HG02970 (cell line): ENCODE results near the gene GALNT2.

ENCODE experiments used
- ATAC-seq: cut with Tn5 transposase; IDR thresholded peaks from one replicate; pipeline ENCODE4 v1.9.1; 2021; ENCODE audit warnings: mild to moderate bottlenecking, moderate library complexity, moderate number of reproducible peaks; ENCODE audit not compliant: unreplicated experiment, low FRiP score

The GALNT2 gene

DNA sequence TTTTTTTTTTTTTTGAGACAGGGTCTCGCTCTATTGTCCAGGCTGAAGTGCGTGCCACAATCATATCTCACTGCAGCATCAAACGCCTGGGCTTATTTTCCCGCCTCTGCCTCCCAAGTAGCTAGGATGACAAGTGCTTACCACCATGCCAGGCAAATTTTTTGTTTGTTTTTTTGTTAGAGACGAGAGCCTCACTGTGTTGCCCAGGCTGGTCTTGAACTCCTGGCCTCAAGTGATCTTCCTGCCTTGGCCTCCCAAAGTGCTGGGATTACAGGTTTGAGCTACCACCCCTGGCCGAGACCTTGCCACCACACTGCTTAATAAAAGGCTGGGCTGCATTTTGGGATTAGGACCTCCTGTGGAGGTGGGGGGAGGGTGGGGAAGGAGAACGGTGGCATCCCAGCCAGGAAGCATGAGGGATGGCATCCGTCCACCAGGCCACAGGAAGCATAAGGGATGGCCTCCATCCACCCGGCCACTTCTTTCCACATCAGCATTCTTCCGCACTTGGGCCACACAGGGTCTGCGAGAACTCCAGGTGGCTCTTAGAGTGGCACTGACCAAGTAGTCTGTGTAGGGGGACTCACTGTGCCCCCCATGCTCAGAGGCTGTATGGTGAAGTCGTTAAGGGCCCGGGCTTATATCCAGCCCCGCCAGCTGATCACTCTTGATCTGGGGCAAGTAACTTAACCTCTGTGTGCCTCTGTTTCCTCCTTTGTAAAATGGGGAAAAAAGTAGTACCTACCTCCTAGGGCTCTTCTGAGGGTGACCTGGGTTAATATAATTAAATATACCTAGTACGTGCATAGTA, 75.0 kb downstream of the GALNT2 start:
- ATAC-seq = no peak

GRCh38 chr1:230142608-230143210, 75.7 kb downstream of the GALNT2 start:
- no peak for ATAC-seq

- ATAC-seq = no peak
Measured at GRCh38 chr1:230143534-230143933, 76.5 kb downstream of the GALNT2 start.

DNA sequence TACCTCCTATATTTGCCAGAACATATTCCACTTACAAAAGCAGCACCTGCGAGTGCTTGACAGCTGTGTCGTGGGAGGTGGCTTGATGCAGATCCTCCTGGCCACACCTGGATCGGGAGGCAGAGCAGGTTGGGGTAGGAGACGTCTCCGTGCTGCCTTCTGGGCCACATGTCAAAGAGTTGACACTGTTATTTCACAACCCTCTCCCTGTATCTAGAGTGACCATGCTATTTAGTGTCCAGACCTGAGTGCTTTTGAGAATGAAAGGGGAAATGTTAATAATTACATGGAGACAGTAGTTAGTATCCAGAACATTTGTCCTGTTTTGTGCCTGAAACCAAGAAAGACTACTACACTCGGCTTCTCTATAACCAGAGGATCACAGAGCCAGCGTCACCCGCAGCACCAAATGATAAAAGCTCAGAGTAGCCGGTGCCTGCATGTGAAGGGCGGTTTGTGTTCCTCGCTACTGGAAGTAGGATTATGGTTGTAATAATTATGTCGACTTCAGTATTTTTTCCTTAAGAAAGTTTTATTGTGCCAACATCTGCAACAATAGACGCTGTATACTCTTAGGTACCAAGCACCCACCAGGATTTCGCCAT, 77.1 kb downstream of the GALNT2 start:
- no peak for ATAC-seq

- no peak for ATAC-seq
Measured at GRCh38 chr1:230144758-230145504, 77.9 kb downstream of the GALNT2 start.

DNA sequence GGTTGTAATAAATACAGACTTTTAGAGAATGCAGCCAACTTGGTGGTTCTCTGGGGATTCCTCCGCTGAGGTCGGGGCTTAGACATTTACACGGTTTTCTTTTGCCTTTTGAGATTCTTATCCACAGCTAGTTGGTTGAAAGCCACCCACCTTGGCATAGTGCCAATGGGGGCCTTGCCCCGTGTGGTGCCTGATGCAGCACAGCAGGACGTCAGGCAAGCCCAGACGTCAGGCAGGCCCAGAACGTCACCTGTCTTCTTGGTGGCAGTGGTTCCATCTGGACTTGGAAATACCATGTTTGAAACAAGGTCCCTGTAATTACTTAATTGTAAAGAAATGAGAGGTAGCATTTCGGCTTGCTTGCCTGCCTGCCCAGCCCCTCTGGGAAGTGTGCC, 78.5 kb downstream of the GALNT2 start:
- no peak for ATAC-seq

GRCh38 chr1:230145953-230146476, 79.0 kb downstream of the GALNT2 start:
- ATAC-seq = no peak

DNA sequence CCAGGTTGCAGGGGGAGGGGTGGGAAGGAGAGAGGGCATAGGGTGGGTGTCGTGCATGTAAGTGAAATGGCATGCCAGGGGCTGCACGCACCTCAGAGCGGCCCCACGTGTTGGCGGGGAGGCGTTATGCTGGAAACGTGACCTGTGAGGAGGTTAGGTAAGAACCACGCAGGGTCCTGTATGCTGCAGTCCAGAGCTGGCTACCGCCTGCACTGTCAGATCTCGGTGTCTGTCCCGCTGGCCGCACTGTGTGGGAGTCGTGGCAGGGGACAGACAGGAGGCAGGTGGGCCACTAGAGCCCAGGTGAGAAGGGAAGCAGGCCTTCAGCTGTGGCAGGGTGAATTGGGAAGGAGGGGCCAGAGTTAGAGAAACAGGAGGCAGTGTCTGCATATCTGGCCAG, 79.7 kb downstream of the GALNT2 start:
- ATAC-seq = no peak

GRCh38 chr1:230147253-230148125, 80.5 kb downstream of the GALNT2 start:
- ATAC-seq = no peak

GRCh38 chr1:230148126-230148652, 81.2 kb downstream of the GALNT2 start:
- ATAC-seq = no peak

DNA sequence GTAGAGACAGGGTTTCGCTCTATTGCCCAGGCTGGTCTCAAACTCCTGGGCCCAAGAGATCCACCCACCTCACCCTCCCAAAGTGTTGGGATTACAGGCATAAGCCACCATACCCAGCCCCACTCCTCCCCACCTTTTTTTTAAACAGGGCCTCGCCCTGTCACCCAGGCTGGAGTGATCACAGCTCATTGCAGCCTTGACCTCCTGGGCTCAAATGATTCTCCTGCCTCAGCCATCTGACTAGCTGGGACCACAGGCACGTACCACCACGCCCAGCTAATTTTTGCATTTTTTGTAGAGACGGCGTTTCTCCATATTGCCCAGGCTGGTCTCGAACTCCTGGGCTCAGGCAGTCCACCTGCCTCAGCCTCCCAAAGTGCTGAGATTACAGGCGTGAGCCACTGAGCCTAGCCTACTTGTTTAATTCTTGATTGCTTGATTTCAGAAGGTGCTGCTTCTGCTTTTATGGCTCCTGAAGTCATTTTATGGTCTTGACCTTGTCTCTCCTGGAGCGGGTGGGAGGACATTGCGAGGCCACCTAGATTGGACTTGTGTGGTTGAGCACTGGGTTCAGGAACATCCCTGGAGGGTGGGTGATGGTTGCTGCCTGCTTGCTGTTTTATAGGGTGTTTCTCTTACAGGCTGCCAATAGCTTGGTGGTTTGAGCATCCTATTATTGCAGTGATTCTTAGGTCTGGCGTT, 81.9 kb downstream of the GALNT2 start:
- ATAC-seq = no peak

DNA sequence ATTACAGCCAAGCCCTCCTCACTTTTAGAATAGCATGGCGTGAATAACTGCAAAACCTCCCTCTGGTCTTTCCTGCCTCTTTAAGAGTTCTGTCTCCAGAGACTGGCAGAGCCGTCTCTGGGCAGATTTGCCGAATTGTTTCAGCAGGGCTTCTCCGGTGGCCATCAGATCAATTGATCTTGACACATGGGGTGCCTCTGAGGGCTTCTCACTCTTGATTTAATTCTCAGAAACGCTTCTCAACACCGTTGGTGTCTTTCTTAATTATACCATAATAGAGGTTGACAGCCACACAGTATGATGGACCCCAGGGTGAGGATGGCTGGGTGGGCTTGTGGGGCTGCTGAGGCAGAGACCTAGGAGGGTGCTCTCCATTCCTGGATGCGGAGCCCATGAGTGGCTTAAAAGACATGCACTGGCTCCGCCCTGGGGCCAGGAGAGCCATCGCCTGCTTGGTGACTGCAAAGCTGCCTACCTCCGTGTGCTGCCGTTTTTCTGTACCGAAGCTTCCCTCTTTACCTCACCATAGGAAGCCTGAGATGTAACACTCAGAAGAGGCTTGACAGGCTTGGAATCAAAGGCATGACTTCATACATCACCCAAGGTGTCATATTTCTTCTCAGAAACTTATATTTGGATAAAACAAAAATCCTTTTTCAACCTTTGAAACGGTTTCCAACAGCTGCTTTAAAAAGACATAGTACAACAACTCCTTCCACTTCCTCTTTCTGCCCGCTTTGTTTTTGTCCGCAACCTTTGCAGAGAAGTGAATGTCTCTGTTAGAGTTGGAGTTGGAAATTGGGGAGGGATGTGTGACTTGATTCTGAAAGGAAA, 82.9 kb downstream of the GALNT2 start:
- ATAC-seq = peak; percentile 55

DNA sequence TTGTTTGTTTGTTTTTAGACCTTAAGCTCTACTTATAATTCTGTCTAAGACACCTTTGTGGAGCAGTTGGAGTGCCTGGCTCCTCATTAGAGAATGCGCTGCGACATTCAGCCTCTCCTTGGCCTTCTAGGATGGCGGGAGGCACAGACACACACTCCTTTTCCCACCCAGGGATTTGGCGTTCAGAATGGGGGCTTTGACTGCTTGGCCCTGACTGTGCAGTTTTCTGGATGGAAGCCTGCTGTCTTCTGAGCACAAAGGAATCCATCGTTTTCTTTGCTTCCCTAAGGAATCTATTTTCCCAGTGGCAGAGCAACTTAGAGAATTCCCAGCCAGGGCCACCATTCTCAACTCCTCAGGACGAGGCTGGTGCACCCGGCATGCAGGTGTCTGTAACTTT, 83.6 kb downstream of the GALNT2 start:
- ATAC-seq = no peak

- ATAC-seq = no peak
Measured at GRCh38 chr1:230151924-230152468, 85.0 kb downstream of the GALNT2 start.

DNA sequence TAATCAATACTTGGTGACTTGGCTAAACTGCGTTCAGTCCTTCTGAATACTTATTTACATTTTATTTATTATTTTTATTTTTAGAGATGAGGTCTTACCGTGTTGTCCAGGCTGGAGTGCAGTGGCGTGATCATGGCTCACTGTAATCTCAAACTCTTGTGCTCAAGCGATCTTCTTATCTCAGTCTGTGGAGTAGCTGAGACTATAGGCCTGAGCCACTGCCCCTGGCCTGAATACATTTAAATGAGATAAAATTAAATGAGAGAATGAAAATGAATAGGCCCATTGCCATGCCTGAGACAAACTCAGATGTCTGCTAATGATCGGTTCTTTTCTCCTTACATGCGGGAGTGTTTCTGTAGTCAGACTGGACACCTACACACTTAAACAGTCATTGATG, 86.0 kb downstream of the GALNT2 start:
- no peak for ATAC-seq

GRCh38 chr1:230153641-230154296, 86.7 kb downstream of the GALNT2 start:
- ATAC-seq = no peak

DNA sequence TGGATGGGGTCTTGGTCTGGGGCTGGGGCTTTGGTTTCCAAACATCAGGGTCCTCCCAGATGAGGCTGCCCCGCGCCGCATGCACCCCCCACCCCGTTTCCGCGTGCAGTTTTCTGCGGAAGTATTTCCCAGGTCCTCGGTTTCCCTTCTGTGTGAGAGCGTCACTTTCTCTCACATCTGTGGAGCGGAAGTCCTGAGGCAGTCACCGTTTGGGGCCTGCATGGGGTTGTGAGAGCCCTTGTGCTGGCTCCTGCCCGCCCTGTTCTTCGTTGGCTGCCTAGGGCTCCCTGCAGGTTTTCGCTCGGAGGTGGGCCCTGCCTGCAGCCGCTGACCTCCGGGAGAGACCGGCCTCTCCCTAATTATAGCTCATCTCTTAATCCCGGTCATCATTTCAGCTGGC, 88.0 kb downstream of the GALNT2 start:
- no peak for ATAC-seq
